ENCODE data around the gene ST3GAL3. TPM values are rescaled to one million over a fixed set of nuclear protein-coding genes. Genes with fewer than 3 reads are reported as not detected.

Gene ST3GAL3
- total and polyA plus RNA-seq, 8 donors: 5.6 to 11.4 (median 8.6) TPM

DNA sequence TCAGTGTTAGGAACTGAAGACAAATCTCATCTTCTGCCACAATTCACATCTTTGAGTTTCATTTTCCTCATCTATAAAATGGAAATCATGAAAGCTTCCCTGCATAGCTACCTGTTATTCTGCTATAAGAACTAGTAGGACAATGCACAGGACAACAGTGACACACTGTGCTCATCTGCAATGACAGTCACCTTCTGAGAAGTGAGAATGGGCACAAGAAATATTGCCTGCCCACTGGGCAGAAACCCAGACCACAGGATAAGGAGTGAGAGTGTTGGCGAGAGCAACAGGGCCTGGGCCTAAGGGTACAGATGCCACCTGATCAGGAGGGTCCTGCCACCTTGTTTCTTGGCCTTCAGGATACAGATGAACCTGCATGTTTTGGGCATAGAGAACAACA lies 203.0 kb downstream of the ST3GAL3 start:
- DNase-seq (no peak), ATAC-seq (no peak), FAIRE-seq (no peak)
- TF ChIP-seq, protein P1, sequence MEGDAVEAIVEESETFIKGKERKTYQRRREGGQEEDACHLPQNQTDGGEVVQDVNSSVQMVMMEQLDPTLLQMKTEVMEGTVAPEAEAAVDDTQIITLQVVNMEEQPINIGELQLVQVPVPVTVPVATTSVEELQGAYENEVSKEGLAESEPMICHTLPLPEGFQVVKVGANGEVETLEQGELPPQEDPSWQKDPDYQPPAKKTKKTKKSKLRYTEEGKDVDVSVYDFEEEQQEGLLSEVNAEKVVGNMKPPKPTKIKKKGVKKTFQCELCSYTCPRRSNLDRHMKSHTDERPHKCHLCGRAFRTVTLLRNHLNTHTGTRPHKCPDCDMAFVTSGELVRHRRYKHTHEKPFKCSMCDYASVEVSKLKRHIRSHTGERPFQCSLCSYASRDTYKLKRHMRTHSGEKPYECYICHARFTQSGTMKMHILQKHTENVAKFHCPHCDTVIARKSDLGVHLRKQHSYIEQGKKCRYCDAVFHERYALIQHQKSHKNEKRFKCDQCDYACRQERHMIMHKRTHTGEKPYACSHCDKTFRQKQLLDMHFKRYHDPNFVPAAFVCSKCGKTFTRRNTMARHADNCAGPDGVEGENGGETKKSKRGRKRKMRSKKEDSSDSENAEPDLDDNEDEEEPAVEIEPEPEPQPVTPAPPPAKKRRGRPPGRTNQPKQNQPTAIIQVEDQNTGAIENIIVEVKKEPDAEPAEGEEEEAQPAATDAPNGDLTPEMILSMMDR (IDR thresholded peaks at IDR 0.05): no peak
- 84 to 88% methylated on average over 1 of the region's 1 CpG for WGBS, 2 donors
- Histone ChIP-seq H3K4me3 (no peak overlapping the region), H3K36me3 (no peaks in the 10 kb centered on the region), H3K27me3 (no peaks in the 10 kb centered on the region), H3K9me3 (no peaks in the 10 kb centered on the region), H3K27ac (no peak overlapping the region), H3K4me1 (no peaks in the 10 kb centered on the region)
- intact Hi-C loops (cut with DNase I): no loop called here

GRCh38 chr1:43912607-43913006 lies 205.3 kb downstream of the ST3GAL3 start:
- Histone ChIP-seq H3K4me3 (no peak overlapping the region), H3K27ac (no peak overlapping the region), H3K9me3 (no peaks in the 10 kb centered on the region), H3K4me1 (no peaks in the 10 kb centered on the region), H3K27me3 (no peaks in the 10 kb centered on the region), H3K36me3 (no peaks in the 10 kb centered on the region)
- DNase-seq (no peak), ATAC-seq (no peak), FAIRE-seq (no peak)
- intact Hi-C loops (cut with DNase I): no loop called here
- whole genome bisulfite sequencing, 2 donors: 59 to 83% methylated on average over 2 of the region's 2 CpGs
- TF ChIP-seq, protein P1 (IDR thresholded peaks at IDR 0.05): no peak

DNA sequence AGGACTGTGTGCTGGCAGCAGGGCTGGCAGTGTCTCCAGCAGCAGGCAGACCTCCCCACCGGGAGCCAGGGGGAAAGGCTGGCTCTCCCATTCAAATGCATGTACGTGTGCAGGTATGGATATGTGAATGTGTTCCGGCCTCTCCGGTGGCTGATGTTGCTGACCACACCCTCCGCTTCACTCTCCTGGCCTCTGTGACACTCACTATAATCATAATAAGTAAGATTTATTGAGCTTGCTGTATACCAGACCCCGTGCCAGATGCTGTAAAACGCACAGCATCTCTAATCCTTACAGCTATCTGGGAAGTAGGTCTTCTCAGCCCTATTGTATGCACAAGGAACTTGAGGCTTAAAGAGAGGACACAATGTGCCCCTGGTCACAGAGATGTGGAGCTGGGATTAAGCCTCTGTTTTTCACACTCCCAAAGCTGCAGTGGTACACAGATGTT lies 205.7 kb downstream of the ST3GAL3 start:
- intact Hi-C loops (cut with DNase I): no loop called here
- DNase-seq (no peak), ATAC-seq (no peak), FAIRE-seq (no peak)
- Histone ChIP-seq H3K27me3 (no peaks in the 10 kb centered on the region), H3K4me3 (no peak overlapping the region), H3K27ac (no peak overlapping the region), H3K9me3 (no peaks in the 10 kb centered on the region), H3K36me3 (no peaks in the 10 kb centered on the region), H3K4me1 (no peaks in the 10 kb centered on the region)
- 89 to 96% methylated on average over 7 of the region's 7 CpGs for WGBS, 2 donors
- TF ChIP-seq, protein P1 (IDR thresholded peaks at IDR 0.05): no peak

- Histone ChIP-seq H3K4me3 (no peak overlapping the region), H3K4me1 (no peaks in the 10 kb centered on the region), H3K9me3 (no peaks in the 10 kb centered on the region), H3K27ac (no peak overlapping the region), H3K27me3 (no peaks in the 10 kb centered on the region), H3K36me3 (no peaks in the 10 kb centered on the region)
- ATAC-seq (no peak), FAIRE-seq (no peak), DNase-seq (no peak)
- TF ChIP-seq, protein P1 (IDR thresholded peaks at IDR 0.05): no peak
- WGBS, 2 donors: 81 to 86% methylated on average over 18 of the region's 18 CpGs
- intact Hi-C loops (cut with DNase I): no loop called here
These were observed 206.5 kb downstream of the ST3GAL3 start for GRCh38 chr1:43913666-43914360.
